HepG2 (cell line): Measurements from ENCODE around the gene HELLS. TPM values are rescaled to one million over a fixed set of nuclear protein-coding genes. Genes with fewer than 3 reads are reported as not detected.

Experiments used
- ATAC-seq: fragments of 200-7000 bp; cut with Tn5 transposase; 3 replicates; pipeline ENCODE4 v1.9.1; 2020; ENCODE audit warnings: mild to moderate bottlenecking, moderate library complexity
- Bru-seq: library from RNA; stranded (reverse); fragments of 400-500 nt; gene quantifications from one replicate; lab custom pipeline; 2021; lab: Mats Ljungman, UMichigan
- BruChase-seq, 2 experiments: library from RNA; stranded (reverse); fragments of 400-500 nt; gene quantifications; one replicate each; lab custom pipeline; 2021; lab: Mats Ljungman, UMichigan
- BruUV-seq: library from RNA; stranded (reverse); fragments of 400-500 nt; replicated peaks from 2 replicates; lab custom pipeline; 2021; lab: Mats Ljungman, UMichigan
- CTCF ChIA-PET: fragments of 300-600 bp; formaldehyde crosslinking; extraction: SDS; loops from one replicate; lab custom pipeline; 2021; ENCODE audit warnings: low total read pairs, inconsistent platforms, low intra/inter-chr PET ratio; lab: Yijun Ruan, JAX
- POLR2A ChIA-PET: fragments of 350-600 bp; sonication (Branson Sonifier 250); formaldehyde crosslinking; loops from one replicate; lab custom pipeline; 2020; ENCODE audit warnings: antibody characterized with exemption, inconsistent platforms; lab: Yijun Ruan, JAX
- DNase-seq: peaks from one replicate; pipeline ENCODE4 v3.0.0-alpha.2; 2015; ENCODE audit warnings: low spot score
- FAIRE-seq: peaks from 3 replicates; lab custom pipeline; 2011; peaks lifted over from hg19 to GRCh38; lab: Jason Lieb, UNC
- H2AFZ ChIP-seq: one replicate; pipeline ENCODE4 v1.6.1; 2011; ENCODE audit warnings: low read length, inconsistent platforms
- H3K27ac ChIP-seq: fragments of 300-600 bp; 3 replicates; pipeline ENCODE4 v1.8.0; 2011; ENCODE audit warnings: mixed run types, mild to moderate bottlenecking, mixed read lengths, low read length, inconsistent platforms; ENCODE audit not compliant: insufficient read depth; ENCODE audit errors: extremely low read length
- H3K27me3 ChIP-seq, 2 experiments: fragments of 200-600 bp in 1 of 2; 2 replicates in 1 of 2; 3 replicates in 1 of 2; pipeline versions ENCODE4 v1.6.0 to v1.8.0; 2011; ENCODE audit warnings: low read length in 2 of 2, mild to moderate bottlenecking in 2 of 2, moderate library complexity in 2 of 2, inconsistent platforms in 1 of 2; ENCODE audit not compliant: insufficient read depth in 2 of 2, control insufficient read depth in 1 of 2
- H3K36me3 ChIP-seq, 2 experiments: fragments of 200-600 bp in 1 of 2; replicated peaks in 1 of 2; 2 replicates in 1 of 2; 3 replicates in 1 of 2; pipeline versions ENCODE4 v1.5.1 to v1.8.0; 2011; ENCODE audit warnings: low read length in 2 of 2, inconsistent platforms in 1 of 2; ENCODE audit not compliant: insufficient read depth in 2 of 2, control insufficient read depth in 1 of 2
- H3K4me1 ChIP-seq: 2 replicates; pipeline ENCODE4 v1.5.1; 2012; ENCODE audit warnings: low read length, inconsistent platforms; ENCODE audit not compliant: insufficient read depth
- H3K4me2 ChIP-seq: 2 replicates; pipeline ENCODE4 v1.6.0; 2011; ENCODE audit warnings: low read depth, low read length, inconsistent platforms
- H3K4me3 ChIP-seq, 3 experiments: fragments of 200-600 bp in 1 of 3; sonication (generic), shearing (Covaris generic) in 1 of 3; replicated peaks in 1 of 3; 2 replicates each; pipeline ENCODE4 v1.5.1; 2011 to 2016; ENCODE audit warnings: low read length in 3 of 3, inconsistent platforms in 2 of 3, low read depth in 2 of 3, mild to moderate bottlenecking in 2 of 3, control low read depth in 1 of 3, mixed read lengths in 1 of 3; ENCODE audit not compliant: insufficient read depth in 1 of 3
- H3K79me2 ChIP-seq: one replicate; pipeline ENCODE4 v1.6.1; 2011; ENCODE audit warnings: low read length, inconsistent platforms; ENCODE audit not compliant: insufficient read depth
- H3K9ac ChIP-seq: 2 replicates; pipeline ENCODE4 v1.6.0; 2011; ENCODE audit warnings: mild to moderate bottlenecking, low read depth, low read length, inconsistent platforms; ENCODE audit not compliant: insufficient read depth
- H3K9me3 ChIP-seq: 2 replicates; pipeline ENCODE4 v1.5.1; 2012; ENCODE audit warnings: mild to moderate bottlenecking, low read length
- H4K20me1 ChIP-seq: 2 replicates; pipeline ENCODE4 v1.6.0; 2011; ENCODE audit warnings: inconsistent platforms, mild to moderate bottlenecking, low read length, moderate library complexity; ENCODE audit not compliant: insufficient read depth
- MAFF ChIP-seq: IDR thresholded peaks from 2 replicates; pipeline ENCODE4 v1.6.1; 2011; ENCODE audit warnings: low read depth, low read length, improper control_type of control experiment
- PCBP2 ChIP-seq: fragments of 200-400 bp; formaldehyde crosslinking; optimal IDR thresholded peaks from 2 replicates; pipeline ENCODE3; 2018; ENCODE audit warnings: low read length, low read depth; ENCODE audit not compliant: poor library complexity, severe bottlenecking
- SNAPC2 ChIP-seq: sonication (generic); formaldehyde crosslinking; IDR thresholded peaks from 2 replicates; pipeline ENCODE4 v1.8.1; 2022; ENCODE audit warnings: mild to moderate bottlenecking, missing genetic modification reagents
- TBX3 ChIP-seq: fragments of 450-650 bp; IDR thresholded peaks from 2 replicates; pipeline ENCODE4 v1.6.1; 2017; ENCODE audit warnings: antibody characterized with exemption, mild to moderate bottlenecking, inconsistent platforms, borderline replicate concordance
- ZNF496 ChIP-seq: sonication (generic); formaldehyde crosslinking; IDR thresholded peaks from 2 replicates; pipeline ENCODE4 v1.8.1; 2023; ENCODE audit warnings: mild to moderate bottlenecking, moderate library complexity, missing genetic modification reagents; ENCODE audit not compliant: insufficient replicate concordance
- ZNF839 ChIP-seq: sonication (generic); formaldehyde crosslinking; IDR thresholded peaks from 2 replicates; pipeline ENCODE4 v1.4.0; 2020; ENCODE audit warnings: missing genetic modification reagents, mild to moderate bottlenecking, borderline replicate concordance
- WGBS: methylation state at CpG from one replicate; pipeline ENCODE4 v1.1.6; 2017; ENCODE audit warnings: low lambda C conversion rate; 5-methylcytosine and 5-hydroxymethylcytosine counted together
- in situ Hi-C: cut with HindIII; loops from 2 replicates; pipeline ENCODE4 v1.10.0; 2017; ENCODE audit warnings: low pct_unique_long_range_greater_than_20kb; ENCODE audit not compliant: extremely low pct_ligation_motif_present
- intact Hi-C: fragments of 100-400 bp; cut with micrococcal nuclease; formaldehyde crosslinking; loops from one replicate; pipeline ENCODE4 v1.10.0; 2022; ENCODE audit not compliant: unreplicated experiment
- long read RNA-seq, 2 experiments: library from RNA in 1 of 2; library from polyadenylated mRNA in 1 of 2; stranded (forward) in 1 of 2; unstranded in 1 of 2; transcript quantifications; one replicate each; pipeline ENCODE4 v2.0.0, GENCODE V29; 2019 to 2022
- polyA minus RNA-seq, 3 experiments: library from RNA; depleted of rRNA, polyadenylated mRNA; stranded (reverse); fragments of >200 nt; gene quantifications; 2 replicates each; pipeline ENCODE4 v1.2.3, GENCODE V29; 2011; ENCODE audit warnings: low replicate concordance in 1 of 3
- polyA plus RNA-seq, 8 experiments: library from polyadenylated mRNA; depleted of rRNA in 3 of 8; stranded (reverse) in 7 of 8; unstranded in 1 of 8; fragments of >200 nt; fragmentation: Illumina TruSeq in 4 of 8; extraction: Trizol in 4 of 8; gene quantifications; 2 replicates each; pipeline versions ENCODE4 v1.2.1 to v1.2.3, GENCODE V29; 2011 to 2016; ENCODE audit warnings: low read depth in 4 of 8, missing spikeins in 1 of 8, mixed read lengths in 1 of 8; ENCODE audit not compliant: insufficient read depth in 1 of 8
- total RNA-seq, 5 experiments: library from RNA; depleted of rRNA; stranded (reverse); fragments of >200 nt; fragmentation: Illumina TruSeq; extraction: Trizol; gene quantifications; 2 replicates each; pipeline ENCODE4 v1.2.3, GENCODE V29; 2016; ENCODE audit warnings: low read depth in 1 of 5
- TF ChIP-seq, protein P1 (sequence below): sonication (generic); formaldehyde crosslinking; IDR thresholded peaks from 2 replicates; pipeline ENCODE4 v1.5.1; 2020; ENCODE audit warnings: missing genetic modification reagents, mild to moderate bottlenecking, borderline replicate concordance
- TF ChIP-seq, protein P2 (sequence below), 2 experiments: sonication (generic) in 1 of 2; formaldehyde crosslinking in 1 of 2; IDR thresholded peaks; 2 replicates each; pipeline versions ENCODE4 v1.5.1 to v1.6.1; 2011 to 2020; ENCODE audit warnings: borderline replicate concordance in 1 of 2, low read depth in 1 of 2, low read length in 1 of 2, mild to moderate bottlenecking in 1 of 2, missing genetic modification reagents in 1 of 2, moderate library complexity in 1 of 2
- TF ChIP-seq, protein P3 (sequence below): sonication (generic); formaldehyde crosslinking; IDR thresholded peaks from 2 replicates; pipeline ENCODE4 v1.8.1; 2022; ENCODE audit warnings: low read depth, mild to moderate bottlenecking, missing genetic modification reagents

Gene HELLS
- total RNA-seq (2016; rRNA removed; fragmentation: Illumina TruSeq; extraction: Trizol) (84.6 and 140 TPM in 2 replicates), polyA plus RNA-seq (2011; rRNA removed) (16.0 and 22.6 TPM in 2 replicates), polyA minus RNA-seq (2011; rRNA and poly(A)+ RNA removed; ENCODE audit: low replicate concordance) (16.3 and 52.7 TPM in 2 replicates), Bru-seq, nascent RNA (percentile 71 among the genes with signal in this experiment), BruChase-seq, experiment 1, labeled RNA remaining after a 6-hour chase (percentile 82 among the genes with signal in this experiment), BruChase-seq, experiment 2, labeled RNA remaining after a 2-hour chase (percentile 82 among the genes with signal in this experiment)
- total RNA-seq (2016; cell fraction: cytosol; rRNA removed; fragmentation: Illumina TruSeq; extraction: Trizol; ENCODE audit: low read depth), result 9.2 and 11.2 TPM in 2 replicates
- 88.5 and 136 TPM in 2 replicates for total RNA-seq (2016; cell fraction: insoluble cytoplasmic fraction; rRNA removed; fragmentation: Illumina TruSeq; extraction: Trizol)
- total RNA-seq (2016; cell fraction: membrane; rRNA removed; fragmentation: Illumina TruSeq; extraction: Trizol), result 17.9 and 20.9 TPM in 2 replicates
- total RNA-seq (2016; cell fraction: nucleus; rRNA removed; fragmentation: Illumina TruSeq; extraction: Trizol), result 129 and 150 TPM in 2 replicates
- 10.1 and 10.8 TPM in 2 replicates for polyA plus RNA-seq (2011; cell fraction: cytosol; rRNA removed)
- polyA plus RNA-seq (2011; cell fraction: nucleus; rRNA removed), result 25.9 and 33.8 TPM in 2 replicates
- polyA plus RNA-seq (2012), result 8.2 and 11.9 TPM in 2 replicates
- polyA plus RNA-seq (2016; cell fraction: cytosol; fragmentation: Illumina TruSeq; extraction: Trizol; ENCODE audit: low read depth), result 1.6 and 1.7 TPM in 2 replicates
- 56.9 and 62.1 TPM in 2 replicates for polyA plus RNA-seq (2016; cell fraction: insoluble cytoplasmic fraction; fragmentation: Illumina TruSeq; extraction: Trizol; ENCODE audit: low read depth)
- polyA plus RNA-seq (2016; cell fraction: membrane; fragmentation: Illumina TruSeq; extraction: Trizol; ENCODE audit: low read depth), result 7.1 and 7.9 TPM in 2 replicates
- 90.9 and 98.6 TPM in 2 replicates for polyA plus RNA-seq (2016; cell fraction: nucleus; fragmentation: Illumina TruSeq; extraction: Trizol; ENCODE audit: insufficient read depth, low read depth)
- 20.2 and 25.1 TPM in 2 replicates for polyA minus RNA-seq (2011; cell fraction: cytosol; rRNA and poly(A)+ RNA removed)
- 64.5 and 94.2 TPM in 2 replicates for polyA minus RNA-seq (2011; cell fraction: nucleus; rRNA and poly(A)+ RNA removed)
- long read RNA-seq, experiment 1, partial matches to known transcripts, result 23 of 39 reads
- long read RNA-seq, experiment 1, other reads (novel, unspliced or antisense), result 10 of 39 reads
- long read RNA-seq, experiment 2, partial matches to known transcripts, result 0 of 14 reads
- long read RNA-seq, experiment 2, other reads (novel, unspliced or antisense), result 12 of 14 reads

DNA sequence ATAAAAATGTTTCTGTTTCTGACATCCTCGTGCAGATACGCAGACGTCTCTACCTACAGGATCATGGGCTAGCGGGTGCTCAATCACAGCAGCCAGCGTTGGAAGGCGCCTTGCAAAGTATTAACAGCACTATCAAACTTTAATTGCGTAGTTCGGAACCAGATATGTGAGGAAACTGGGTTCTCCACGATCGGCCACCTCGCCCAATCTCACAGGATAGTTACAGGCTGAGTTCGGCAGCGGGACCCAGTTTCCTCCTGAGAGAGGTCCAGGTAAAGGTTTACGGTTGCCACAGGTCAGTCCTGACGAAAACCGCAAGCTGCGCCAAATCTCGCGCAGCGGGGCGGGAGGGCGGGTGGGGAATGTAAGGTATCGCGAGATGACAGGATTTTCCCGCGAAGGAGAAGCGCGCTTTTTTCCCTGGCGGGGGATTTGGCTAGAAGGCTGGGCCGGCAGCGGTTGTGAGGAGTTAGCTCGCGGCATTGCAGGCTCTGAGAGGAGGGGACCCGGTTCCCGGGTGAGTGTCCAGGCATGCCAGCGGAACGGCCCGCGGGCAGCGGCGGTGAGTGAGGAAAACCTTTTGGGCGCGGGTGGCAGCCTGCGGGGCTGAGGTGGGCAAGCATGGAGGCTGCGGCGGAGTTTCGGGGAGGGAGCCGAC lies at the start of gene HELLS:
TSS of gene HELLS (plus strand) at position 398 of the 658 bp plus-strand sequence. CDS start at position 532, 134 bp downstream.
- H3K27me3 ChIP-seq, result no peaks in the 10 kb centered on the region; a peak in 1 of 5 replicates
- H3K9ac ChIP-seq, result peak within 1 kb of the TSS; percentile 92
- peak within 1 kb of the TSS; percentile 90 to 99 (median 97) for H3K4me3 ChIP-seq
- DNase-seq (peak; percentile 81), FAIRE-seq (peak; percentile 23), ATAC-seq (peak; percentile 91)
- peak within 1 kb of the TSS; percentile 93 for H3K4me2 ChIP-seq
- H3K9me3 ChIP-seq, result no peaks in the 10 kb centered on the region
- ChIA-PET CTCF (no interaction called here), POLR2A (no interaction called here)
- H3K79me2 ChIP-seq, result peaks cover 33% of the 10 kb centered on the region
- WGBS, result under 1% methylated on average over 46 of the region's 48 CpGs
- H4K20me1 ChIP-seq, result no peaks in the 10 kb centered on the region
- peaks cover 31% of the 10 kb centered on the region for H3K4me1 ChIP-seq
- in situ Hi-C loops, result no loop called here
- H2AFZ ChIP-seq, result peak within 1 kb of the TSS; percentile 99
- no peaks in the 10 kb centered on the region; a peak in 1 of 5 replicates for H3K36me3 ChIP-seq
- intact Hi-C loops, result no loop called here
- peak within 1 kb of the TSS; percentile 89 for H3K27ac ChIP-seq
- no TSS peak for BruUV-seq
- TF ChIP-seq SNAPC2, result no peak
- no peak for TF ChIP-seq ZNF839 (CRISPR knock-in tag)
- TF ChIP-seq TBX3, result no peak
- TF ChIP-seq, protein P1, sequence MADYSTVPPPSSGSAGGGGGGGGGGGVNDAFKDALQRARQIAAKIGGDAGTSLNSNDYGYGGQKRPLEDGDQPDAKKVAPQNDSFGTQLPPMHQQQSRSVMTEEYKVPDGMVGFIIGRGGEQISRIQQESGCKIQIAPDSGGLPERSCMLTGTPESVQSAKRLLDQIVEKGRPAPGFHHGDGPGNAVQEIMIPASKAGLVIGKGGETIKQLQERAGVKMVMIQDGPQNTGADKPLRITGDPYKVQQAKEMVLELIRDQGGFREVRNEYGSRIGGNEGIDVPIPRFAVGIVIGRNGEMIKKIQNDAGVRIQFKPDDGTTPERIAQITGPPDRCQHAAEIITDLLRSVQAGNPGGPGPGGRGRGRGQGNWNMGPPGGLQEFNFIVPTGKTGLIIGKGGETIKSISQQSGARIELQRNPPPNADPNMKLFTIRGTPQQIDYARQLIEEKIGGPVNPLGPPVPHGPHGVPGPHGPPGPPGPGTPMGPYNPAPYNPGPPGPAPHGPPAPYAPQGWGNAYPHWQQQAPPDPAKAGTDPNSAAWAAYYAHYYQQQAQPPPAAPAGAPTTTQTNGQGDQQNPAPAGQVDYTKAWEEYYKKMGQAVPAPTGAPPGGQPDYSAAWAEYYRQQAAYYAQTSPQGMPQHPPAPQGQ, result no peak
- no peak for TF ChIP-seq MAFF
- TF ChIP-seq, protein P2, sequence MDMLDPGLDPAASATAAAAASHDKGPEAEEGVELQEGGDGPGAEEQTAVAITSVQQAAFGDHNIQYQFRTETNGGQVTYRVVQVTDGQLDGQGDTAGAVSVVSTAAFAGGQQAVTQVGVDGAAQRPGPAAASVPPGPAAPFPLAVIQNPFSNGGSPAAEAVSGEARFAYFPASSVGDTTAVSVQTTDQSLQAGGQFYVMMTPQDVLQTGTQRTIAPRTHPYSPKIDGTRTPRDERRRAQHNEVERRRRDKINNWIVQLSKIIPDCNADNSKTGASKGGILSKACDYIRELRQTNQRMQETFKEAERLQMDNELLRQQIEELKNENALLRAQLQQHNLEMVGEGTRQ (IDR thresholded peaks at IDR 0.05; ENCODE audit: low read depth, low read length), result no peak
- TF ChIP-seq, protein P2 (CRISPR knock-in tag; IDR thresholded peaks at IDR 0.05; ENCODE audit: borderline replicate concordance), result no peak
- TF ChIP-seq, protein P3, sequence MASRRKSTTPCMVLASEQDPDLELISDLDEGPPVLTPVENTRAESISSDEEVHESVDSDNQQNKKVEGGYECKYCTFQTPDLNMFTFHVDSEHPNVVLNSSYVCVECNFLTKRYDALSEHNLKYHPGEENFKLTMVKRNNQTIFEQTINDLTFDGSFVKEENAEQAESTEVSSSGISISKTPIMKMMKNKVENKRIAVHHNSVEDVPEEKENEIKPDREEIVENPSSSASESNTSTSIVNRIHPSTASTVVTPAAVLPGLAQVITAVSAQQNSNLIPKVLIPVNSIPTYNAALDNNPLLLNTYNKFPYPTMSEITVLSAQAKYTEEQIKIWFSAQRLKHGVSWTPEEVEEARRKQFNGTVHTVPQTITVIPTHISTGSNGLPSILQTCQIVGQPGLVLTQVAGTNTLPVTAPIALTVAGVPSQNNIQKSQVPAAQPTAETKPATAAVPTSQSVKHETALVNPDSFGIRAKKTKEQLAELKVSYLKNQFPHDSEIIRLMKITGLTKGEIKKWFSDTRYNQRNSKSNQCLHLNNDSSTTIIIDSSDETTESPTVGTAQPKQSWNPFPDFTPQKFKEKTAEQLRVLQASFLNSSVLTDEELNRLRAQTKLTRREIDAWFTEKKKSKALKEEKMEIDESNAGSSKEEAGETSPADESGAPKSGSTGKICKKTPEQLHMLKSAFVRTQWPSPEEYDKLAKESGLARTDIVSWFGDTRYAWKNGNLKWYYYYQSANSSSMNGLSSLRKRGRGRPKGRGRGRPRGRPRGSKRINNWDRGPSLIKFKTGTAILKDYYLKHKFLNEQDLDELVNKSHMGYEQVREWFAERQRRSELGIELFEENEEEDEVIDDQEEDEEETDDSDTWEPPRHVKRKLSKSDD (CRISPR knock-in tag), result no peak
- TF ChIP-seq PCBP2, result no peak
- no peak for TF ChIP-seq ZNF496 (CRISPR knock-in tag)
